Measurements from ENCODE around the gene SYP.

DNA sequence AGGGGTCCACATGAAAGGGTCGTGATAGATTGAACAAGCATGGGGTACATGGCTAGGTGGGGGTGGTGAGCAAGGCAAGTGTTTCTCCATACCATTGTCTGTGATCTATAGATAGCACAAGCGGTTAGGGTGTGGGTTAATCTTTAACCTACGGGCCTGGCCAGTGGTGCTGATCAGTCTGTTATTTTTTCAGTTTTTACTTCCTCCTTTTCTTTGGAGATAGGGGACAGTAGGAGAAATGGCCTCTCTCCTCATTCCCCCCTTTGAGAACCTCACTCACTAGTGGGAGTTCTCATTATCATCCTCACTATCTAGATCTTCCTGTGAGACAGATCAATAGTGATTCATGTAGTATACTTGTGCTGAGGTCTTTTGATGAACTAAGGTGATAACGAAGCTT is 60.3 kb downstream of the SYP start:
- TF ChIP-seq, protein P1, sequence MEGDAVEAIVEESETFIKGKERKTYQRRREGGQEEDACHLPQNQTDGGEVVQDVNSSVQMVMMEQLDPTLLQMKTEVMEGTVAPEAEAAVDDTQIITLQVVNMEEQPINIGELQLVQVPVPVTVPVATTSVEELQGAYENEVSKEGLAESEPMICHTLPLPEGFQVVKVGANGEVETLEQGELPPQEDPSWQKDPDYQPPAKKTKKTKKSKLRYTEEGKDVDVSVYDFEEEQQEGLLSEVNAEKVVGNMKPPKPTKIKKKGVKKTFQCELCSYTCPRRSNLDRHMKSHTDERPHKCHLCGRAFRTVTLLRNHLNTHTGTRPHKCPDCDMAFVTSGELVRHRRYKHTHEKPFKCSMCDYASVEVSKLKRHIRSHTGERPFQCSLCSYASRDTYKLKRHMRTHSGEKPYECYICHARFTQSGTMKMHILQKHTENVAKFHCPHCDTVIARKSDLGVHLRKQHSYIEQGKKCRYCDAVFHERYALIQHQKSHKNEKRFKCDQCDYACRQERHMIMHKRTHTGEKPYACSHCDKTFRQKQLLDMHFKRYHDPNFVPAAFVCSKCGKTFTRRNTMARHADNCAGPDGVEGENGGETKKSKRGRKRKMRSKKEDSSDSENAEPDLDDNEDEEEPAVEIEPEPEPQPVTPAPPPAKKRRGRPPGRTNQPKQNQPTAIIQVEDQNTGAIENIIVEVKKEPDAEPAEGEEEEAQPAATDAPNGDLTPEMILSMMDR (conservative IDR thresholded peaks at IDR 0.05), result no peak
- no peak for TF ChIP-seq EZH2 (IDR thresholded peaks at IDR 0.05; ENCODE audit: low read depth)
